ENCODE measurements around the gene ZFYVE28.

ZFYVE28 gene

GRCh38 chr4:2268357-2269205 is 149.9 kb downstream of the ZFYVE28 start:
- no peaks in the 10 kb centered on the region for H3K9me3 Mint-ChIP-seq
- no peak overlapping the region for H3K27ac Mint-ChIP-seq
- no peak for DNase-seq
- no peak for ATAC-seq
- H3K4me1 Mint-ChIP-seq, result peaks cover 12% of the 10 kb centered on the region
- no peaks in the 10 kb centered on the region for H3K27me3 Mint-ChIP-seq
- no peak overlapping the region for H3K4me3 Mint-ChIP-seq

DNA sequence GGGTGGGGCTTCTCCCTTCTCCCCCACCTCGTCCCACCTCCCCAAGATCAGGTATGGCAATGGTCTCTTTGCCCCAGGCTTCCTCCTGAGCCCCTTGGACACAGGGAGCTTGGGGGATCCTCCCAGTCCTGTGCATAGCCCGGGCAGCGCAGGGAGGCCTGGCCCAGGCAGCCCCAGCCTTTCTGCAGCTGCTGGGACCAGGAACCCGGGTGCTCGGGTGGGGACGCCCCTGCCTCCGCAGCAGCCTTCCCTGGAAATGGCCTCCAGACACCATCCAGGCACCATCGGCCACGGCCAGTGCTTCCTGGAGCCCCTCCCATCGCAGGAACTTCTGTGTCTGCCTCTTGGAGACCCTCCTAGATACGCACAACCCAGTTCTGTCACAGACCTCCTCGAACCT is 150.6 kb downstream of the ZFYVE28 start:
- no peak for ATAC-seq
- no peak for DNase-seq
- H3K4me1 Mint-ChIP-seq, result peaks cover 17% of the 10 kb centered on the region
- no peaks in the 10 kb centered on the region for H3K9me3 Mint-ChIP-seq
- H3K27ac Mint-ChIP-seq, result no peak overlapping the region
- H3K27me3 Mint-ChIP-seq, result no peaks in the 10 kb centered on the region
- no peak overlapping the region for H3K4me3 Mint-ChIP-seq

DNA sequence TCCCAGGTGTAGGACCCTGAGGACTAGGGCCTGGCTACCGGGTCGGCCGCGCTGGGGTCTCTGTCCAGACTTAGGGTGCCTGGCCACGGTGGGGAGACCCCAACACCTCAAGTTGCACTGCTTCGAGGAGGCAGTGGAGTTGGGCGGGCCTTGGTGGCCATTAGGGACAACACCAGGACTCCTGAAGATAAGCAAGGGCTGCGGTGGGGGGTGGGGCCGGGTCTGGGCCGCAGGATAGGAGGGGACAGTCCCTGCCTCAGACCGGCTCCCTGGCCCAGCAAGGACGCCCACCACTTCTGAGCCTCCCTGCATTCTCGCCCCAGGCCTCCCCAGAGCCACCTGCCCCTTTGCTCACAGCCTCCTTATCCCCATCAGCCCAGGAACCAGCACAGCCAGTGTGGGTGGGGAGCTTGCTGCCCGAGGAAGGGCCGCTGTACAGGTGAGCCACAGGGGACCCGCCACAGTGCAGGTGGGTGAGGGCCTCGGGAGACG is 151.1 kb downstream of the ZFYVE28 start:
- H3K9me3 Mint-ChIP-seq, result no peaks in the 10 kb centered on the region
- H3K27ac Mint-ChIP-seq, result no peak overlapping the region

GRCh38 chr4:2266821-2267220 is 151.6 kb downstream of the ZFYVE28 start:
- Mint-ChIP-seq H3K4me3 (no peak overlapping the region), H3K27me3 (no peaks in the 10 kb centered on the region), H3K9me3 (no peaks in the 10 kb centered on the region), H3K4me1 (peaks cover 12% of the 10 kb centered on the region), H3K27ac (no peak overlapping the region)
- DNase-seq (no peak), ATAC-seq (no peak)

More for the DNA sequence above, 151.1 kb downstream of the ZFYVE28 start:
- Mint-ChIP-seq H3K4me3 (no peak overlapping the region), H3K27me3 (no peaks in the 10 kb centered on the region), H3K4me1 (peaks cover 14% of the 10 kb centered on the region)
- no peak for DNase-seq
- no peak for ATAC-seq

DNA sequence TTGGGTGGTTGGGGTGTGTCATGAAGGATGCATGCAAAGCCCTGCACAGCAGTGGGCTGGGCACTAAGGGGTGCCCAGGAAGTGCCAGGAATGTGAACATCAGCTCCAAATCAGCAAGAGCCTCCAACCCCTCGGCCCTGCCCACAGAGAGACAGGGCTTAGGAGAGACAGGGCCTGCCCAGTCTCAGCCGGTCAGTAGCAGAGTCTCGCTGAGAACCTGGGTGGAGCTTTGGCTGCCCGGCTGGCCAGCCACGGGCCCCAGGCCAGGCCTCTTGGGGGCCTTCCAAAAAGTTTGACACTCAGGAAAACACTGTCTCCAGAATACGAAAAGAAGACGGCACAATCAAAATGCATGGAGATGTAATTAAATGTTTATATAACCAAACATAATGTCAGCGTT is 152.3 kb downstream of the ZFYVE28 start:
- H3K27me3 Mint-ChIP-seq, result no peaks in the 10 kb centered on the region
- no peak overlapping the region for H3K27ac Mint-ChIP-seq
- ATAC-seq (no peak), DNase-seq (no peak)
- no peak overlapping the region for H3K4me3 Mint-ChIP-seq
- no peaks in the 10 kb centered on the region for H3K9me3 Mint-ChIP-seq
- peaks cover 12% of the 10 kb centered on the region for H3K4me1 Mint-ChIP-seq

- ATAC-seq (no peak), DNase-seq (no peak)
- H3K27me3 Mint-ChIP-seq, result no peaks in the 10 kb centered on the region
- H3K9me3 Mint-ChIP-seq, result no peaks in the 10 kb centered on the region
- no peak overlapping the region for H3K4me3 Mint-ChIP-seq
- peaks cover 12% of the 10 kb centered on the region for H3K4me1 Mint-ChIP-seq
- peak overlapping the region; percentile 10 to 40 for H3K27ac Mint-ChIP-seq
These were observed 153.0 kb downstream of the ZFYVE28 start for GRCh38 chr4:2265113-2266110.

- peaks cover 12% of the 10 kb centered on the region for H3K4me1 Mint-ChIP-seq
- ATAC-seq (no peak), DNase-seq (no peak)
- no peaks in the 10 kb centered on the region for H3K9me3 Mint-ChIP-seq
- H3K27me3 Mint-ChIP-seq, result no peaks in the 10 kb centered on the region
- no peak overlapping the region for H3K4me3 Mint-ChIP-seq
- no peak overlapping the region for H3K27ac Mint-ChIP-seq
These were observed 153.9 kb downstream of the ZFYVE28 start for GRCh38 chr4:2264481-2265041.

DNA sequence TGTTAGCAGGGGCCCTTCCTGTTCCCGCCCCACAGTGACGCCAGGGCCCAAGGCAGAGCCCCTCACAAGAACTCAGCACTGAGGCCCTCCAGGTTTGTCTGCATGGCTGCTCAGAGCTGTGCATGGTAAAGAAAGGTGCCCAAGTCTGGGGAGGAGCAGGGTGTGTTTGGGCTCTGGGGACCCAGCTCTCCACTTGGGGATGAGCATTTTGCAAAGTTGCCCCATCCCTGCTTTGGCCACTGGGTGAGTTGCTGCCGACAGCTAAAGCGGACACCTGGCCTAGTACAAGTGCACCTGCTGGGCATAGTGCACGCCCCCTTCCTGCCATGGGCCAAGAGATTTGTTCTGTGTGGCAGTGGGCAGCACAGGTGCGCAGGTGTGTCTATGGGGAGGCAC is 154.5 kb downstream of the ZFYVE28 start:
- DNase-seq (no peak), ATAC-seq (no peak)
- Mint-ChIP-seq H3K9me3 (no peaks in the 10 kb centered on the region), H3K27ac (no peak overlapping the region), H3K4me1 (peaks cover 12% of the 10 kb centered on the region), H3K27me3 (no peaks in the 10 kb centered on the region), H3K4me3 (peak overlapping the region in 1 of 2 donors; percentile 81)

DNA sequence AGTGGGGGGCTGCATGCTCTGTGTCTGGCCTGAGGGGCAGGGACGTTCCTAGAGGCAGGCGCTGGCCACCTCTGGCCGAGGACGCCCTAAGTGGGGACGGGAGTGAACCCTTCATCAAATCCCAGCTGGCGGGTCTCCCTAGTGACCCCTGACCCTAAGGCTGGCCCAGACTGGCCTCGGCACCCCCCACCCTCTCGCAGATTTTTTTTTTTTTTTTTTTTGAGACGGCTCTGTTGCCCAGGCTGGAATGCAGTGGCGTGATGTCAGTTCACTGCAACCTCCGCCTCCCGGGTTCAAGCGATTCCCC is 155.5 kb downstream of the ZFYVE28 start:
- Mint-ChIP-seq H3K4me1 (peaks cover 12% of the 10 kb centered on the region), H3K27ac (no peak overlapping the region), H3K9me3 (no peaks in the 10 kb centered on the region), H3K4me3 (peak overlapping the region; percentile 68 to 81), H3K27me3 (no peaks in the 10 kb centered on the region)
- DNase-seq (no peak), ATAC-seq (no peak)

DNA sequence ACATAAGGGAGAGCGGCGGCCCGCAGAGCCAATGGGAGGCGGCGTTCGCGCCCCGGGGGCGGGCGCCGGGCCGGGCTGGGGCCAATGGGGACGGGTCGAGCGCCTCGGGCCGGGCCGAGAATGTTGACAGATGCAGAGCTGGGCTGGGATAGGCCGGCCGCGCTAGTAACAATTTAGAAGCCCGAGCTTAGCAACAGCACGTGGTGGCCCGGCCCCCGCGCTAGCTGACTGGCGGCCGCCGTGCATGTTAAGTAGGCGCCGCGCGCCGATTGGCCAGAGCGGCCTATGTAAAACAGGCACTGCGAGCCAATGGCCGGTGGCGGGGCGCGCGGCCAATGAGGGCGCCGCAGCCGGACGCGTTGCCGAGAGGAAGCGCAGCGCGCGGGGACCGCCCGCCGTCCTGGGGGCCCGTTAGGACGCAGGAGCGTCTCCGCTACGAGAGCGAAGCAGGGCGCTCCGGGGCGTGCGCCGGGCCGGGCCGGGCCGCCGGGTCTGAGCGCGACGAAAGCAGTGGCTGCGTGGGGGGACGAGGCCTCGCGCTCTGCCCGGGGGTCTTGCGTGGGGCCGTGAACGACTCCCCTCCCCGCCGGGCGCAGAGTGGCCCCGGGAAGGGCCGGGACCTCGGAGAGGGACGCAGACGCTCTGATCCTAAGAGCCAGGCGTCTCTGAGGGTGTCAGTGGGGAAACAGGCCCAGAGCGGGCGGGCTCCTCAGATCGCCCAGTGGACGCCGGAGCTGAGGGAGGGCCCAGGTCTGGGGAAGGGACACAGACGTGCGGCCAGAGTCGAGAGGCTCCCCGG is 156.1 kb downstream of the ZFYVE28 start:
- peaks cover 12% of the 10 kb centered on the region for H3K4me1 Mint-ChIP-seq

GRCh38 chr4:2261853-2262144 is 156.6 kb downstream of the ZFYVE28 start, which contains the start of gene MXD4:
TSS of gene MXD4 (minus strand) at chr4:2262109. CDS start at chr4:2261980, 129 bp downstream.
- ATAC-seq (peak; percentile 1), DNase-seq (no peak)
- Mint-ChIP-seq H3K9me3 (no peaks in the 10 kb centered on the region), H3K4me1 (peaks cover 12% of the 10 kb centered on the region), H3K27ac (peak within 1 kb of the TSS; percentile 65 to 87), H3K27me3 (no peaks in the 10 kb centered on the region), H3K4me3 (peak within 1 kb of the TSS; percentile 74 to 87)

More for the DNA sequence above, 156.1 kb downstream of the ZFYVE28 start:
- no peaks in the 10 kb centered on the region for H3K9me3 Mint-ChIP-seq
- H3K27ac Mint-ChIP-seq, result peak overlapping the region; percentile 63 to 65
- DNase-seq (peak; percentile 99), ATAC-seq (peak; percentile 95)
- H3K4me3 Mint-ChIP-seq, result peak overlapping the region; percentile 68 to 81
- no peaks in the 10 kb centered on the region for H3K27me3 Mint-ChIP-seq

- Mint-ChIP-seq H3K27ac (peak overlapping the region; percentile 65 to 87), H3K9me3 (no peaks in the 10 kb centered on the region), H3K27me3 (no peaks in the 10 kb centered on the region), H3K4me1 (peaks cover 12% of the 10 kb centered on the region), H3K4me3 (peak overlapping the region; percentile 74 to 87)
- ATAC-seq, result peak; percentile 18
- peak; percentile 50 to 65 for DNase-seq
These were observed 157.2 kb downstream of the ZFYVE28 start for GRCh38 chr4:2261110-2261852.

GRCh38 chr4:2260344-2261109 is 157.9 kb downstream of the ZFYVE28 start:
- Mint-ChIP-seq H3K27ac (peak overlapping the region in 1 of 2 donors; percentile 87), H3K9me3 (no peaks in the 10 kb centered on the region), H3K4me1 (peaks cover 7% of the 10 kb centered on the region), H3K4me3 (peak overlapping the region; percentile 74 to 87), H3K27me3 (no peaks in the 10 kb centered on the region)
- no peak for ATAC-seq
- DNase-seq, result no peak

All from stimulated activated naive CD8-positive, alpha-beta T cell treated with anti-CD3 and anti-CD28 coated beads, Interleukin-15, amount 100 ng/mL, for 72 hours (primary cell).